Duodenal mucosa (tissue), 2 donors: ENCODE measurements around the gene ASNS.
A peak's percentile ranks its signal among the peaks of the same experiment; 100 is the strongest.
"Not testable (repeated sequence)": the region's sequence is repeated elsewhere in the genome, so short reads cannot be mapped to it uniquely, and the experiment has no call there.

Experiments
- H3K27ac ChIP-seq: one replicate; pipeline ENCODE4 v1.7.0; 2013; ENCODE audit warnings: low read depth, low read length
- H3K27me3 ChIP-seq, 2 donors: one replicate each; pipeline ENCODE4 v1.7.0; 2013; ENCODE audit warnings: low read length in 2 of 2, control low read depth in 1 of 2; ENCODE audit not compliant: insufficient read depth in 2 of 2, control insufficient read depth in 1 of 2
- H3K36me3 ChIP-seq, 2 donors: one replicate each; pipeline ENCODE4 v1.7.0; 2013; ENCODE audit warnings: low read length in 2 of 2, control low read depth in 1 of 2; ENCODE audit not compliant: insufficient read depth in 2 of 2, control insufficient read depth in 1 of 2
- H3K4me1 ChIP-seq, 2 donors: one replicate each; pipeline ENCODE4 v1.7.0; 2013; ENCODE audit warnings: low read length in 2 of 2, control low read depth in 1 of 2; ENCODE audit not compliant: insufficient read depth in 2 of 2, control insufficient read depth in 1 of 2
- H3K4me3 ChIP-seq, 2 donors: one replicate each; pipeline ENCODE4 v1.7.0; 2013; ENCODE audit warnings: low read length in 2 of 2, low read depth in 1 of 2
- H3K9ac ChIP-seq, 2 donors: one replicate each; pipeline ENCODE4 v1.7.0; 2013; ENCODE audit warnings: low read length in 2 of 2, low read depth in 1 of 2
- H3K9me3 ChIP-seq, 2 donors: one replicate each; pipeline ENCODE4 v1.7.0; 2013; ENCODE audit warnings: low read length in 2 of 2, control low read depth in 1 of 2; ENCODE audit not compliant: control insufficient read depth in 1 of 2

The ASNS gene, protein sequence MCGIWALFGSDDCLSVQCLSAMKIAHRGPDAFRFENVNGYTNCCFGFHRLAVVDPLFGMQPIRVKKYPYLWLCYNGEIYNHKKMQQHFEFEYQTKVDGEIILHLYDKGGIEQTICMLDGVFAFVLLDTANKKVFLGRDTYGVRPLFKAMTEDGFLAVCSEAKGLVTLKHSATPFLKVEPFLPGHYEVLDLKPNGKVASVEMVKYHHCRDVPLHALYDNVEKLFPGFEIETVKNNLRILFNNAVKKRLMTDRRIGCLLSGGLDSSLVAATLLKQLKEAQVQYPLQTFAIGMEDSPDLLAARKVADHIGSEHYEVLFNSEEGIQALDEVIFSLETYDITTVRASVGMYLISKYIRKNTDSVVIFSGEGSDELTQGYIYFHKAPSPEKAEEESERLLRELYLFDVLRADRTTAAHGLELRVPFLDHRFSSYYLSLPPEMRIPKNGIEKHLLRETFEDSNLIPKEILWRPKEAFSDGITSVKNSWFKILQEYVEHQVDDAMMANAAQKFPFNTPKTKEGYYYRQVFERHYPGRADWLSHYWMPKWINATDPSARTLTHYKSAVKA

DNA sequence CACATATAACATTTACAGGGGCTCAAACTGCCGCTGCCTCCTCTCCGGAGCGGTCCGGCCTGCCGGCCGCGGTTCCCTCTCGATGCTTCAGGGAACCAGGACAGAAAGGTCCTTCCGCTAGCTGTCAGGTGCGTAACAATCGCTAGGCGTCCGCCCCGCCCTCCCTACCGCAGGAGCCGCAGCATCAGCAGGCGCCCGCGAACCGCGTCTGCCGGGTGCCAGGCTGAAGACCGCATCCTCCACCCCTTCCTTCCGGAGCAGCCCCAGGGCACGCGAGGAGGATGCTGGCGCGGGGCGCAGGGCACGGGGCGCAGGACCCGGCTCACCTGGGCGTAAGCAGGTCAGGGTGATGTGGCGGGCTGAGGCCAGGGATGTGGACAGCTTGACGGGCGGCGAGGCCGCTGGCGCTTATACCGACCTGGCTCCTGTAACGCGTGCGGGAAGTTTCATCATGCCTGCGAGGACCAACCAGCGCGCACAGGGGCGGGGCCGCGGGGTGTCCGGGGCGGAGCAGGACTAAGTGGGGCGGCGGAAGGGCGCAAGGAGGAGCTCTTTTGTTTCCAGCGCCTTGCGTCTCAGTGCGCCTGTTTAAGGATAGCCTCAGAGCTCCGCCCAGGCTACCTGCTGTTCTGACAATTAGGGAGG, at the start of gene ASNS:
ASNS (minus strand) TSS at position 384 of the 645 bp plus-strand sequence. CDS start 3,252 bp downstream, outside the sequence.
- peaks cover 4 to 6% of the 10 kb centered on the region in 2 donors for H3K4me1 ChIP-seq
- no peaks in the 10 kb centered on the region for H3K27me3 ChIP-seq
- H3K9me3 ChIP-seq, result no peaks in the 10 kb centered on the region
- H3K4me3 ChIP-seq, result peak within 1 kb of the TSS; percentile 82 to 84
- peak within 1 kb of the TSS; percentile 48 to 59 for H3K9ac ChIP-seq
- no peak within 1 kb of the TSS for H3K27ac ChIP-seq
- H3K36me3 ChIP-seq, result peaks cover 0 to 4% of the 10 kb centered on the region in 2 donors

DNA sequence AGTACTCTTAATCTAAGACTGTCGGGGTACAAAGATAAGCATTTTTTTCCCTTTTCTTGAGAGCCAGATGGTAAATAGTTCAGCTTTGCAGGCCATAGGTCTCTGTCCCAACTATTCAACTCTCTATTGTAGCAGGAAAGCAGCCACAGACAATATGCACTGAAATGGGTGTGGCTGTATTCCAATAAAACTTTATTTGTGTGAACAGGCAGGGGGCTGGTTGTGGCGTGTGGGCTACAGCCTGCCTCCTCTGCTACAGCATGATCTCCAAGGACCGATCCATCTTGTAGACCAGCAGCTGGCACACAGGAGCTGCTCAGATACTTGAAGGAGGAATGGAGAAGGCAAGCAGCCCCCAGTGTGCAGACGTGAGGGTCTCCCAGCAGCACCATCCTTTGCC, 49.0 kb upstream of the ASNS start:
- H3K4me1 ChIP-seq, H3K36me3 ChIP-seq, H3K9ac ChIP-seq, H3K27ac ChIP-seq, H3K27me3 ChIP-seq, H3K9me3 ChIP-seq, H3K4me3 ChIP-seq: not testable (repeated sequence)

DNA sequence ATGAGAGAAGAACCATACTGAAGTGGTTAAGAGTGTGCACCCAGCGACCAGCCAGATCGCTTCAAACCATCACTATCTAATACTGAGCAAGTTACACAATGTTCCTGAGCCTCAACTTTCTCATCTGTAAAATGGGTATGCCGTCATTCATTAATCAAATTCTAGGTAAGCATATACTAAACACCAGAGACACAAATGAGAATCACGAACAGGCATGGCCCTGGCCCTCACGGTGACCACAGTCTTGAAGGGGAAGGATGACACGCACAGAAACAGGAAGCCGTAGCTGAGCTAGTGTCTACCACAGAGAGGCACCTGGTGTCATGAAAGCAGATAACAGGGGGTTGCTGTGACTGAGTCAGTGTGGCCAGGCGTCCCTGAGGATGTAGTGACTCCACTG, 43.1 kb upstream of the ASNS start:
- not testable (repeated sequence) for H3K27me3 ChIP-seq, H3K9ac ChIP-seq, H3K9me3 ChIP-seq, H3K36me3 ChIP-seq, H3K4me1 ChIP-seq, H3K4me3 ChIP-seq, H3K27ac ChIP-seq

- not testable (repeated sequence) for H3K4me1 ChIP-seq, H3K27me3 ChIP-seq, H3K27ac ChIP-seq, H3K9ac ChIP-seq, H3K9me3 ChIP-seq, H3K36me3 ChIP-seq, H3K4me3 ChIP-seq
These were observed 40.1 kb upstream of the ASNS start for GRCh38 chr7:97912294-97912693.

DNA sequence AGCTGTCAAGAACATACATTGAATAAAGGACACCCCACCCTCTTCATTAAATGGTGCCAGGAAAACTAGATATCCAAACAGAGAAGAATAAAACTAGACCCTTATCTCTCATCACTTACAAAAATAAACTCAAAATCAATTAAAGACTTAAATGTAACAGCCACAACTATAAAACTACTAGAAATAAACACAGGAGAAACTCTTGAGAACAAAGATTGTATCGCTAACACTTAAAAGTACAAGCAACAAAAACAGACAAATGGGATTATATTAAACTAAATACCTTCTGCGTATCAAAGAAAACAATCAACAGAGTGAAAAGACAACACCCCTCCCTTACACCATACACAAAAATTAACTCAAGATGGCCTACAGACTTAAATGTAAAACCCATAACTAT, 24.7 kb upstream of the ASNS start:
- H3K27me3 ChIP-seq, H3K4me3 ChIP-seq, H3K9ac ChIP-seq, H3K4me1 ChIP-seq, H3K27ac ChIP-seq, H3K9me3 ChIP-seq, H3K36me3 ChIP-seq: not testable (repeated sequence)

GRCh38 chr7:97891721-97892120, 19.5 kb upstream of the ASNS start:
- H3K4me1 ChIP-seq, H3K27ac ChIP-seq, H3K9ac ChIP-seq, H3K4me3 ChIP-seq, H3K9me3 ChIP-seq, H3K27me3 ChIP-seq, H3K36me3 ChIP-seq: not testable (repeated sequence)

- H3K36me3 ChIP-seq, H3K4me3 ChIP-seq, H3K27me3 ChIP-seq, H3K9ac ChIP-seq, H3K4me1 ChIP-seq, H3K27ac ChIP-seq, H3K9me3 ChIP-seq: not testable (repeated sequence)
These were observed 7.3 kb upstream of the ASNS start for GRCh38 chr7:97879527-97879926.

- not testable (repeated sequence) for H3K27ac ChIP-seq
These were observed 2.7 kb upstream of the ASNS start for GRCh38 chr7:97874894-97875293.

GRCh38 chr7:97873606-97874005, 1.4 kb upstream of the ASNS start:
- Histone ChIP-seq H3K9me3 (no peaks in the 10 kb centered on the region), H3K4me1 (peaks cover 4 to 6% of the 10 kb centered on the region in 2 donors), H3K4me3 (no peak overlapping the region), H3K27ac (no peak overlapping the region), H3K36me3 (peaks cover 0 to 3% of the 10 kb centered on the region in 2 donors), H3K27me3 (no peaks in the 10 kb centered on the region), H3K9ac (no peak overlapping the region)

More at GRCh38 chr7:97874894-97875293, 2.7 kb upstream of the ASNS start:
- H3K36me3 ChIP-seq, H3K4me1 ChIP-seq, H3K27me3 ChIP-seq, H3K9me3 ChIP-seq, H3K9ac ChIP-seq, H3K4me3 ChIP-seq: not testable (repeated sequence)

- H3K27ac ChIP-seq, result no peak overlapping the region
- H3K36me3 ChIP-seq, result peaks cover 0 to 4% of the 10 kb centered on the region in 2 donors
- no peaks in the 10 kb centered on the region for H3K9me3 ChIP-seq
- peak overlapping the region; percentile 48 to 59 for H3K9ac ChIP-seq
- H3K4me1 ChIP-seq, result peaks cover 4 to 6% of the 10 kb centered on the region in 2 donors
- H3K4me3 ChIP-seq, result peak overlapping the region; percentile 82 to 84
- H3K27me3 ChIP-seq, result no peaks in the 10 kb centered on the region
These were observed 566 bp downstream of the ASNS start for GRCh38 chr7:97871659-97872024.
